Spinal cord (tissue), 10 donors: ENCODE data around the gene KLHL8. TPM values are rescaled to one million over a fixed set of nuclear protein-coding genes. Genes with fewer than 3 reads are reported as not detected.
A peak's percentile ranks its signal among the peaks of the same experiment; 100 is the strongest.

Experiments
- DNase-seq, 6 donors: peaks; one replicate each; pipeline versions ENCODE4 v3.0.0 to v3.0.0-alpha.2; 2013 to 2015; ENCODE audit warnings: low spot score in 6 of 6, low read depth in 4 of 6
- H3K27ac ChIP-seq: one replicate; pipeline ENCODE4 v1.5.1; 2013; ENCODE audit warnings: low read depth, low read length, control low read depth
- H3K27me3 ChIP-seq: one replicate; pipeline ENCODE4 v1.6.1; 2013; ENCODE audit warnings: low read length; ENCODE audit not compliant: control insufficient read depth, insufficient read depth
- H3K36me3 ChIP-seq: one replicate; pipeline ENCODE4 v1.6.1; 2013; ENCODE audit warnings: low read length; ENCODE audit not compliant: control insufficient read depth, insufficient read depth
- H3K4me1 ChIP-seq: one replicate; pipeline ENCODE4 v1.6.1; 2013; ENCODE audit warnings: low read length; ENCODE audit not compliant: control insufficient read depth, insufficient read depth
- H3K4me3 ChIP-seq: one replicate; pipeline ENCODE4 v1.5.1; 2013; ENCODE audit warnings: low read depth, low read length, control low read depth
- H3K9me3 ChIP-seq: one replicate; pipeline ENCODE4 v1.6.1; 2013; ENCODE audit warnings: low read length; ENCODE audit not compliant: control insufficient read depth, insufficient read depth
- WGBS: methylation state at CpG from one replicate; pipeline ENCODE4 v1.1.5; 2013; ENCODE audit warnings: missing lambda C conversion rate; ENCODE audit not compliant: insufficient coverage; 5-methylcytosine and 5-hydroxymethylcytosine counted together
- polyA plus RNA-seq, 2 donors: library from polyadenylated mRNA; unstranded; fragments of 120-200 nt; gene quantifications; one replicate each; pipeline ENCODE4 v1.2.1, GENCODE V29; 2013; ENCODE audit not compliant: insufficient read length in 2 of 2
- total RNA-seq, 2 donors: library from RNA; depleted of rRNA in 1 of 2; stranded (reverse); fragments of 120-200 nt in 1 of 2; fragments of >200 nt in 1 of 2; gene quantifications; one replicate each; pipeline versions ENCODE4 v1.2.3 to v1.2.4, GENCODE V29; 2013 to 2014
- donor health status: healthy.

KLHL8 gene
- total and polyA plus RNA-seq, 4 donors = 13.9 to 36.8 (median 16.9) TPM

GRCh38 chr4:87188932-87189331 is 31.5 kb downstream of the KLHL8 start:
- H3K4me3 ChIP-seq = no peak overlapping the region
- no peak for DNase-seq
- no peaks in the 10 kb centered on the region for H3K4me1 ChIP-seq
- no peaks in the 10 kb centered on the region for H3K27me3 ChIP-seq
- 88% methylated on average over 6 of the region's 7 CpGs for WGBS
- no peaks in the 10 kb centered on the region for H3K36me3 ChIP-seq
- no peak overlapping the region for H3K27ac ChIP-seq
- H3K9me3 ChIP-seq = no peaks in the 10 kb centered on the region

GRCh38 chr4:87188048-87188447 is 32.4 kb downstream of the KLHL8 start:
- Histone ChIP-seq H3K36me3 (no peaks in the 10 kb centered on the region), H3K9me3 (no peaks in the 10 kb centered on the region), H3K27me3 (no peaks in the 10 kb centered on the region), H3K4me3 (no peak overlapping the region), H3K27ac (no peak overlapping the region), H3K4me1 (no peaks in the 10 kb centered on the region)
- no CpG with 5 or more reads among the region's 2 CpGs for WGBS
- DNase-seq = peak in 1 of 6 donors; percentile 14

GRCh38 chr4:87185146-87185870 is 35.1 kb downstream of the KLHL8 start:
- WGBS = no CpG with 5 or more reads among the region's 5 CpGs
- peak in 2 of 6 donors; percentile 2 to 71 for DNase-seq
- Histone ChIP-seq H3K27ac (no peak overlapping the region), H3K4me1 (no peaks in the 10 kb centered on the region), H3K36me3 (no peaks in the 10 kb centered on the region), H3K9me3 (no peaks in the 10 kb centered on the region), H3K27me3 (no peaks in the 10 kb centered on the region), H3K4me3 (no peak overlapping the region)

- Histone ChIP-seq H3K36me3 (peaks cover 4% of the 10 kb centered on the region), H3K4me3 (no peak overlapping the region), H3K4me1 (no peaks in the 10 kb centered on the region), H3K27ac (no peak overlapping the region), H3K9me3 (no peaks in the 10 kb centered on the region), H3K27me3 (no peaks in the 10 kb centered on the region)
- DNase-seq = no peak
- WGBS = 100% methylated on average over 1 of the region's 2 CpGs
These were observed 39.7 kb downstream of the KLHL8 start for GRCh38 chr4:87180767-87181166.

GRCh38 chr4:87179751-87180150 is 40.7 kb downstream of the KLHL8 start:
- no peak for DNase-seq
- 80% methylated on average over 1 of the region's 1 CpG for WGBS
- H3K4me1 ChIP-seq = no peaks in the 10 kb centered on the region
- H3K4me3 ChIP-seq = no peak overlapping the region
- no peaks in the 10 kb centered on the region for H3K27me3 ChIP-seq
- no peaks in the 10 kb centered on the region for H3K9me3 ChIP-seq
- H3K36me3 ChIP-seq = peaks cover 4% of the 10 kb centered on the region
- H3K27ac ChIP-seq = no peak overlapping the region

GRCh38 chr4:87174672-87175071 is 45.7 kb downstream of the KLHL8 start:
- Histone ChIP-seq H3K27ac (no peak overlapping the region), H3K4me1 (no peaks in the 10 kb centered on the region), H3K9me3 (no peaks in the 10 kb centered on the region), H3K4me3 (no peak overlapping the region), H3K36me3 (peaks cover 4% of the 10 kb centered on the region), H3K27me3 (no peaks in the 10 kb centered on the region)
- DNase-seq = no peak
- no CpG with 5 or more reads among the region's 2 CpGs for WGBS

- no peak for DNase-seq
- no CpG with 5 or more reads among the region's 2 CpGs for WGBS
- Histone ChIP-seq H3K4me1 (no peaks in the 10 kb centered on the region), H3K4me3 (no peak overlapping the region), H3K27ac (no peak overlapping the region), H3K27me3 (no peaks in the 10 kb centered on the region), H3K9me3 (no peaks in the 10 kb centered on the region), H3K36me3 (peaks cover 4% of the 10 kb centered on the region)
These were observed 48.5 kb downstream of the KLHL8 start for GRCh38 chr4:87171944-87172343.

GRCh38 chr4:87166296-87166854 is 54.0 kb downstream of the KLHL8 start:
- Histone ChIP-seq H3K27me3 (no peaks in the 10 kb centered on the region), H3K4me3 (no peak overlapping the region), H3K36me3 (peaks cover 11% of the 10 kb centered on the region), H3K4me1 (no peaks in the 10 kb centered on the region), H3K9me3 (no peaks in the 10 kb centered on the region), H3K27ac (no peak overlapping the region)
- WGBS = 100% methylated on average over 1 of the region's 3 CpGs
- DNase-seq = no peak

- H3K9me3 ChIP-seq = no peaks in the 10 kb centered on the region
- no CpG with 5 or more reads among the region's 1 CpG for WGBS
- H3K27ac ChIP-seq = no peak overlapping the region
- DNase-seq = no peak
- peaks cover 11% of the 10 kb centered on the region for H3K36me3 ChIP-seq
- no peaks in the 10 kb centered on the region for H3K4me1 ChIP-seq
- H3K27me3 ChIP-seq = no peaks in the 10 kb centered on the region
- no peak overlapping the region for H3K4me3 ChIP-seq
These were observed 54.5 kb downstream of the KLHL8 start for GRCh38 chr4:87165892-87166291.
